GM20000 (cell line): Measurements from ENCODE around the gene TAF12.
"Not testable (repeated sequence)": the region's sequence is repeated elsewhere in the genome, so short reads cannot be mapped to it uniquely, and the experiment has no call there.

ENCODE experiments used
- DNase-seq: peaks from one replicate; pipeline ENCODE4 v3.0.0; 2012; ENCODE audit warnings: low spot score
- CTCF ChIP-seq: IDR thresholded peaks from 2 replicates; pipeline ENCODE4 v1.5.1; 2012; ENCODE audit warnings: mild to moderate bottlenecking, control low read depth; ENCODE audit errors: extremely low read depth, missing control alignments

The TAF12 gene

GRCh38 chr1:28648474-28649198 is 5.8 kb upstream of the TAF12 start, which contains the start of gene RNU11:
TSS of gene RNU11 (plus strand) at chr1:28648600.
- TF ChIP-seq CTCF = no peak
- peak; percentile 70 for DNase-seq

GRCh38 chr1:28648008-28648473 is 5.2 kb upstream of the TAF12 start:
- TF ChIP-seq CTCF = no peak
- DNase-seq = peak; percentile 85

GRCh38 chr1:28646040-28646439 is 3.2 kb upstream of the TAF12 start:
- no peak for DNase-seq
- no peak for TF ChIP-seq CTCF

- not testable (repeated sequence) for DNase-seq
Observed at GRCh38 chr1:28645406-28645805, 2.5 kb upstream of the TAF12 start.

- no peak for DNase-seq
- no peak for TF ChIP-seq CTCF
Observed at GRCh38 chr1:28644494-28644893, 1.6 kb upstream of the TAF12 start.

GRCh38 chr1:28642056-28642846 is 616 bp downstream of the TAF12 start:
- DNase-seq = peak; percentile 29
- TF ChIP-seq CTCF = no peak

GRCh38 chr1:28640766-28641165 is 2.1 kb downstream of the TAF12 start:
- DNase-seq = no peak
- TF ChIP-seq CTCF = peak; percentile 25
